GM12878 (cell line): Measurements from ENCODE around the gene TEKT2. TPM values are rescaled to one million over a fixed set of nuclear protein-coding genes. Genes with fewer than 3 reads are reported as not detected.

Source experiments
- ATAC-seq: fragments of 200-7000 bp; cut with Tn5 transposase; 3 replicates; pipeline ENCODE4 v1.9.1; 2020; ENCODE audit warnings: mild to moderate bottlenecking, moderate library complexity
- BruUV-seq: library from RNA; stranded (reverse); fragments of 400-500 nt; replicated peaks from 2 replicates; lab custom pipeline; 2021; lab: Mats Ljungman, UMichigan
- CTCF ChIA-PET: fragments of 300-600 bp; sonication (Branson Sonifier 250); formaldehyde crosslinking; extraction: SDS; loops from one replicate; lab custom pipeline; 2021; ENCODE audit warnings: inconsistent platforms; lab: Yijun Ruan, JAX
- POLR2A ChIA-PET: fragments of 350-600 bp; formaldehyde crosslinking; extraction: SDS; loops from one replicate; lab custom pipeline; 2021; ENCODE audit warnings: inconsistent platforms; lab: Charles Lee
- RAD21 ChIA-PET: fragments of 300-600 bp; sonication (Branson Sonifier 250); formaldehyde crosslinking; loops from one replicate; lab custom pipeline; 2023; ENCODE audit warnings: antibody characterized with exemption; ENCODE audit not compliant: unreplicated experiment; lab: Charles Lee
- SMC1A ChIA-PET: fragments of 300-600 bp; sonication (Branson Sonifier 250); formaldehyde crosslinking; loops from one replicate; lab custom pipeline; 2023; ENCODE audit not compliant: unreplicated experiment, uncharacterized antibody; lab: Charles Lee
- DNase-seq: peaks from one replicate; pipeline ENCODE4 v3.0.0-alpha.2; 2011; ENCODE audit warnings: low read depth, low spot score
- FAIRE-seq: peaks from 3 replicates; lab custom pipeline; 2011; peaks lifted over from hg19 to GRCh38; lab: Jason Lieb, UNC
- H2AFZ ChIP-seq: 2 replicates; pipeline ENCODE4 v1.6.0; 2011; ENCODE audit warnings: low read depth, low read length, control low read depth; ENCODE audit not compliant: control insufficient read depth
- H3K27ac ChIP-seq: 2 replicates; pipeline ENCODE4 v1.5.1; 2011; ENCODE audit warnings: control low read depth; ENCODE audit not compliant: control insufficient read depth, insufficient read depth
- H3K27me3 ChIP-seq, 2 experiments: replicated peaks in 1 of 2; 2 replicates each; pipeline versions ENCODE4 v1.6.0 to v1.6.1; 2011; ENCODE audit warnings: low read length in 1 of 2; ENCODE audit not compliant: control insufficient read depth in 2 of 2, insufficient read depth in 2 of 2
- H3K36me3 ChIP-seq, 2 experiments: 2 replicates each; pipeline ENCODE4 v1.5.1; 2011; ENCODE audit warnings: low read length in 1 of 2; ENCODE audit not compliant: control insufficient read depth in 2 of 2, insufficient read depth in 2 of 2
- H3K4me1 ChIP-seq: 2 replicates; pipeline ENCODE4 v1.6.1; 2011; ENCODE audit warnings: mild to moderate bottlenecking, low read length, moderate library complexity, mixed read lengths; ENCODE audit not compliant: control insufficient read depth, insufficient read depth
- H3K4me2 ChIP-seq: 2 replicates; pipeline ENCODE4 v1.6.0; 2011; ENCODE audit warnings: control low read depth; ENCODE audit not compliant: control insufficient read depth, insufficient read depth
- H3K4me3 ChIP-seq: fragments of 200-600 bp; sonication (generic); 2 replicates; pipeline ENCODE4 v1.5.1; 2016
- H3K79me2 ChIP-seq: 2 replicates; pipeline ENCODE4 v1.6.0; 2011; ENCODE audit warnings: low read length; ENCODE audit not compliant: control insufficient read depth, insufficient read depth
- H3K9ac ChIP-seq: 2 replicates; pipeline ENCODE4 v1.8.0; 2011; ENCODE audit warnings: low read length, control low read depth, mixed read lengths; ENCODE audit not compliant: control insufficient read depth, insufficient read depth
- H3K9me3 ChIP-seq: replicated peaks from 3 replicates; pipeline ENCODE4 v1.5.1; 2011; ENCODE audit warnings: mild to moderate bottlenecking, low read length; ENCODE audit not compliant: control insufficient read depth, insufficient read depth
- H4K20me1 ChIP-seq: 2 replicates; pipeline ENCODE4 v1.6.0; 2011; ENCODE audit not compliant: control insufficient read depth, insufficient read depth
- BCL3 ChIP-seq: IDR thresholded peaks from 2 replicates; pipeline ENCODE4 v1.6.1; 2011; ENCODE audit warnings: borderline replicate concordance, low read depth, mild to moderate bottlenecking, moderate library complexity, low read length; ENCODE audit not compliant: insufficient read depth, poor library complexity, severe bottlenecking
- CBX3 ChIP-seq: fragments of 200-600 bp; sonication (generic); IDR thresholded peaks from 2 replicates; pipeline ENCODE4 v1.6.1; 2016; ENCODE audit warnings: low read depth, borderline replicate concordance
- GATAD2B ChIP-seq: fragments of 450-650 bp; conservative IDR thresholded peaks from 2 replicates; pipeline ENCODE4 v1.6.1; 2017; ENCODE audit warnings: low read depth, mild to moderate bottlenecking, moderate library complexity
- SPI1 ChIP-seq: IDR thresholded peaks from 2 replicates; pipeline ENCODE4 v1.6.1; 2011; ENCODE audit warnings: low read depth, mild to moderate bottlenecking, low read length, moderate library complexity, borderline replicate concordance; ENCODE audit not compliant: insufficient read depth
- SREBF1 ChIP-seq: IDR thresholded peaks from 2 replicates; pipeline ENCODE4 v1.6.1; 2012; ENCODE audit warnings: mild to moderate bottlenecking, low read length
- SUZ12 ChIP-seq: fragments of 200-600 bp; sonication (generic); IDR thresholded peaks from one replicate; pipeline ENCODE4 v1.6.1; 2018; ENCODE audit warnings: antibody characterized with exemption, mild to moderate bottlenecking; ENCODE audit not compliant: unreplicated experiment
- TCF3 ChIP-seq: IDR thresholded peaks from 2 replicates; pipeline ENCODE4 v1.6.1; 2012; ENCODE audit warnings: low read depth, mild to moderate bottlenecking, low read length, borderline replicate concordance; ENCODE audit not compliant: insufficient read depth
- ZBED1 ChIP-seq: IDR thresholded peaks from 2 replicates; pipeline ENCODE4 v1.6.1; 2016; ENCODE audit warnings: borderline replicate concordance
- ZBTB4 ChIP-seq: fragments of 450-650 bp; formaldehyde crosslinking; IDR thresholded peaks from 2 replicates; pipeline ENCODE4 v1.4.0; 2022; ENCODE audit warnings: mild to moderate bottlenecking, moderate library complexity
- WGBS: methylation state at CpG from one replicate; pipeline ENCODE4 v1.1.6; 2016; ENCODE audit warnings: low lambda C conversion rate; ENCODE audit not compliant: insufficient replicate concordance, insufficient coverage; ENCODE audit errors: missing lambda C conversion rate; 5-methylcytosine and 5-hydroxymethylcytosine counted together
- in situ Hi-C: fragments of 300-500 bp; cut with MboI; formaldehyde crosslinking; loops from 9 replicates; pipeline ENCODE4 v1.14.3; 2018; ENCODE audit warnings: mixed read lengths
- intact Hi-C: fragments of 100-400 bp; cut with micrococcal nuclease; formaldehyde crosslinking; loops from one replicate; pipeline ENCODE4 v1.14.2; 2022; ENCODE audit not compliant: unreplicated experiment
- polyA plus RNA-seq, 11 experiments: library from polyadenylated mRNA; depleted of rRNA in 4 of 11; unstranded in 6 of 11; stranded (reverse) in 5 of 11; fragments of >200 nt; fragmentation: Nextera tagmentation in 4 of 11; fragmentation: Illumina TruSeq in 1 of 11; extraction: Ambion mirVana in 4 of 11; extraction: Trizol in 1 of 11; gene quantifications; 1 replicate in 1 of 11; 2 replicates in 10 of 11; pipeline versions ENCODE4 v1.2.1 to v1.2.3, GENCODE V29; 2011 to 2016; ENCODE audit warnings: inconsistent platforms in 2 of 11, missing spikeins in 2 of 11, low read depth in 1 of 11
- total RNA-seq, 4 experiments: library from RNA; depleted of rRNA in 3 of 4; stranded (reverse); fragments of >200 nt in 3 of 4; fragmentation: Illumina TruSeq in 1 of 4; extraction: Trizol in 1 of 4; gene quantifications; 2 replicates each; pipeline versions ENCODE4 v1.2.1 to v1.2.3, GENCODE V29; 2013 to 2021

TEKT2 gene
- total and polyA plus RNA-seq, 10 of the 15 experiments (the other 5 are each of a cell fraction or from before 2014, with no cell fraction given), result 0.07 to 0.13 TPM; not detected in 8

DNA sequence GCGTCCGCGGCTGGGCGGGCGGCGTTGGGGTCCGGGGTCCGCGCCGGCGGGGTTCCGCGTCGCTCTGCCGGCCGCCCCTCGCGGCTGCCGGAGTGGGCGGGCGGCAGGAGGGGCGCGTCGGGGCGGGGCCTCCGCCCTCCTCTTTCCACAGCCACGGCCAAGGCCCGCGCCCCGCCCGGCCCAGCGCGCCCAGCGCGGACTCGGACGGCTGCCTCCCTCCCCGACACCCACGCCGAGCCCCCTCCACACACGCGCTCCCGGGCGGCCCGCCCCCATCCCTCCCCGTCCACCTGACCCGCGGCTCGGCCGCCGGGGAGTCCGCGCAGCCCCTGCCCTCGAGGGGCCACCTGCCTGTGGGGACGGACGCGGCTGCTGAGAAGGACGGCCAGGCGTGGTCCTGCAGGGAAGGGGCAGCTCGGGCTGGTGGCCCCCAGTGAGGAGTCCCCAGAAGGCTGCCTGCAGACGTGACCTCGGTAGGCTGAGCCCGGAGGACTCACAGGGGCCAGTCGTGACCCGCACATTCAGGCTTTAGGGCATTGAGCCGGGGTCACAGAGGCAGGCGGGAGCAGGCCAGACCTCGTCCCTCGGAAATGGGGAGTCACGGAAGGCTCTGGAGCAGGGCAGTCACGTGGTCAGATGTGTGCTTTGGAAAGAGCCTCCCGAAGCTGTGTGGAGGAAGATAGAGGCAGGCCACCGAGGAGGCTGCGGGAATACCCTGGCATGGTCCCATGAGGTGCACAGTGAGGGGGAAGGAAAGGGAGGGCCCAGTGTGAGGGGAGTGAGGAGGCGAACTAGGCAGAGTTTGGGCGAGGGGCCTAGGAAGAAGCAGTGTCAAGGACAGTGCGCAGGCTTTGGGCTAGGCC lies 41.5 kb downstream of the TEKT2 start, which contains the start of gene COL8A2:
Gene COL8A2 (minus strand): TSS at position 94 of the 863 bp plus-strand sequence. CDS start 24,980 bp downstream, outside the sequence.
- Histone ChIP-seq H3K27me3 (peaks cover 4 to 11% of the 10 kb centered on the region in 2 experiments; a peak in 3 of 4 replicates), H3K79me2 (no peaks in the 10 kb centered on the region), H3K9ac (no peak within 1 kb of the TSS), H3K4me3 (no peak within 1 kb of the TSS), H4K20me1 (no peaks in the 10 kb centered on the region; the same call in 1 of the 2 replicates), H3K36me3 (no peaks in the 10 kb centered on the region), H3K4me1 (peaks cover 11% of the 10 kb centered on the region), H2AFZ (no peak within 1 kb of the TSS), H3K4me2 (no peak within 1 kb of the TSS), H3K9me3 (no peaks in the 10 kb centered on the region), H3K27ac (no peak within 1 kb of the TSS)
- POLR2A ChIA-PET, result interaction anchor here (0.6 kb wide), 1 partner anchor 1349 kb away, joined by 3 read pairs; no protein-coding TSS in a partner anchor
- intact Hi-C loops (no loop called here), in situ Hi-C loops (no loop called here)
- CTCF ChIA-PET, result no interaction called here
- ATAC-seq, result no peak
- SMC1A ChIA-PET, result no interaction called here
- RAD21 ChIA-PET, result no interaction called here
- BruUV-seq, result no TSS peak
- WGBS, result 41% methylated on average over 27 of the region's 77 CpGs
- TF ChIP-seq TCF3 (no peak), CBX3 (no peak)
- FAIRE-seq, result no peak
- DNase-seq, result no peak

GRCh38 chr1:36126005-36126716 lies 42.3 kb downstream of the TEKT2 start:
- no peak overlapping the region for H3K4me3 ChIP-seq
- H2AFZ ChIP-seq, result no peak overlapping the region
- ATAC-seq, result no peak
- POLR2A ChIA-PET, result interaction anchor here (0.6 kb wide), 1 partner anchor 1348 kb away, joined by 3 read pairs; no protein-coding TSS in a partner anchor
- no TSS peak for BruUV-seq
- no peaks in the 10 kb centered on the region; the same call in 1 of the 2 replicates for H4K20me1 ChIP-seq
- CTCF ChIA-PET, result no interaction called here
- H3K36me3 ChIP-seq, result no peaks in the 10 kb centered on the region
- FAIRE-seq, result no peak
- in situ Hi-C loops (no loop called here), intact Hi-C loops (no loop called here)
- H3K4me2 ChIP-seq, result no peak overlapping the region
- TF ChIP-seq ZBTB4 (CRISPR knock-in tag) (no peak), BCL3 (peak; percentile 81), SREBF1 (no peak), SUZ12 (no peak), GATAD2B (no peak), SPI1 (no peak), ZBED1 (no peak)
- SMC1A ChIA-PET, result no interaction called here
- WGBS, result 74% methylated on average over 21 of the region's 21 CpGs
- DNase-seq, result no peak
- H3K79me2 ChIP-seq, result no peaks in the 10 kb centered on the region
- no peak overlapping the region for H3K9ac ChIP-seq
- H3K9me3 ChIP-seq, result no peaks in the 10 kb centered on the region
- H3K4me1 ChIP-seq, result peaks cover 11% of the 10 kb centered on the region
- H3K27me3 ChIP-seq, result peaks cover 4 to 11% of the 10 kb centered on the region in 2 experiments; a peak in 3 of 4 replicates
- H3K27ac ChIP-seq, result no peak overlapping the region
- RAD21 ChIA-PET, result no interaction called here
